UCSD-AML1 (cell line): ENCODE measurements around the gene GGTLC2.
"Not testable (repeated sequence)": the region's sequence is repeated elsewhere in the genome, so short reads cannot be mapped to it uniquely, and the experiment has no call there.

Source experiments
- DNase-seq: peaks from one replicate; lab custom pipeline; 2025; ENCODE audit not compliant: unreplicated experiment; lab: John Stamatoyannopoulos, UW

GGTLC2 gene

DNA sequence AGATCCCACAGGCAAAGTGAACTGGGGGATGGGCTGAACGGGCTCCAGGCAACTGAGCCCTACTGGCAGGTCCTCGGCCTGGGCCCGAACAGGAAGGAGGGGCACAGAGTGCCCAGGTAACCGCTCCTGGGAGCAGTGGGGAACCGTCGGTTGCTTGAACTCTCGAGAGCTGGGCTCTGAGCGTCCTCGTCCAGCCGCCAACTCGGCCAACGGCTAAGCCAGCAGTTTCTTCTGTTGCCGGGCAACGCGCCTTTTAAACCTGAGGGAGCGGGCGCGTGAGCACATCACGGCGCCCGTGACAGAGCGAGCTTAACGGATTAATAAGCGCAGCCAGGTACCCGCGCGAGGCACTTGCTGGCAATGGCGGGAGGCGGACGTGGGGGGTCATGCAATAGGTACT, at the start of gene GGTLC2:
GGTLC2 (plus strand) TSS at position 301 of the 400 bp plus-strand sequence. CDS start 1,732 bp downstream, outside the sequence.
- DNase-seq, result not testable (repeated sequence)

GRCh38 chr22:22595001-22595835, 49.2 kb upstream of the GGTLC2 start:
- no peak for DNase-seq

DNA sequence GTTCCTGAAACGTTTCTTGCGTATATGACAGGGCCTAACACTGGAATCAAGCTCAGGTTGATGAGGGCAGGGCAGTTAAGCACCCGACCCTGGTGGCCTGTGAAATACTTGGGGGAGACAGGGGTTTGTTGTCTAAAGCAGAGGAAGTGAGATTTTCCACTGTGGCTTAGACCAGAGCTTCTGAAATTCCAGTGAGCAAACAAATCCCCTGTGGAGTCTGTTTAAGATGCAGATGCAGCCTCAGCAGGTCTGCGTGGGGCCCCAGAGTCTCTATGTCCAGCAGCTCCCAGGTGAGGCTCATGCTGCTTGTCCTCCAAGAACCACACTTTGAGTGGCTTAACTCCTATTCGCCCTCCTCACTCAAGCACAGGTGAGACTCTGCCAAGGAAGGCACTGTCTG, 46.3 kb upstream of the GGTLC2 start:
- DNase-seq, result no peak

GRCh38 chr22:22599248-22599647, 45.2 kb upstream of the GGTLC2 start:
- DNase-seq, result no peak

DNA sequence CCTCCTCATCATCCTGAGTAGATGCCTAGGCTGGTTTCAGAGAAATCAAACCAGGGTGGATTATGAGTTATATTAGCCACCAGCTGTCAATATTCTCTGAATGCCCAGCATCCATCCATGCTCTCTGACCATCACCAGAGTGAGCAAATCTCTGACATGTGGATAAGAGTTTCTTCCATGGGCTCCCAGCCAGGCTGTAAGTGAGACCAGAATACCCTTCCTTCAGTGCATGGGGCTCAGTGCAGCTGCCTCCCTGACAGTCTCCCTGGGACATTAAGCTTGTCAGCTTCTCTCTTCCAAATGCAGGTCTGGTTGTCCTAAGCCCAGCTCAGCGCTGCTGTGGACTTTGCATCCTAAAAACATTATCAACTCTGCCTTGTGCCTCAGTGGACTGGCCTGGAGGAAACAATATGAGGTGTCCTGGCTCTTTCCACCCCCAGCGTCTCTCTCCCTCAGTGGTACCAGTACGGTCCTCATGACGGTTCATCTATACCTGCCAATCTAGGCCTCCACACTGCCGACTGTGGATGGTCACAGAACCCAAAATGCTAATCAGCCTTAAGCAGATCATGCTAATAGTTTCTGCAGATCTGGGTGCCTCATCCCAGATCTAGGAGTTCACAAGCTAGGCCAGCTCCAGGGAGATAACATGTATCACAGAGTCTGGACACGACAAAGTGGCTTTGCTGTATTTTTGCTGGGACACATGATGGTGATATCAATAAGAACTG, 43.7 kb upstream of the GGTLC2 start:
- no peak for DNase-seq

DNA sequence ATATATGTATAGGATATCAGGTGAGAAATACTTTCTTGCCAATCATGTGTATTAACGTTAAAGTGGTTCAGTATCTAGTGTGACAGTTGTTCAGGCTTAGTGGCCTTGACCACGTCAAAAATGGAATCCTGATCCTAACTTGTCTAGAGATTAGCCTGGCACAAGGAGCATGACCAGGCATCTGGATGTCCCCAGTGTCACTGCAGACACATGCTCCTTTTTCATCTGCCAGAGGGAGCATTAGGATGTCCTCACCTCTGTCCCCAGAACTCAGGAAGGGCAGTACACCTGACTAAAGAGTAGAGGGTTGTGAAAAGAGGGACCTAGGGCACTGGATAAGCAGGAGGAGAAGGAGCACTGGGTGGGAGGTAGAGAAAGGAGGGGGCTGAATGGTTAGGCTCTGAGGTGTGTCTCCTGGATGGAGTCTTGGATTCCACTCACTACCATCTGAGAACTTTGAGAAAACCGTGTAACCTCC, 40.9 kb upstream of the GGTLC2 start:
- DNase-seq, result no peak

DNA sequence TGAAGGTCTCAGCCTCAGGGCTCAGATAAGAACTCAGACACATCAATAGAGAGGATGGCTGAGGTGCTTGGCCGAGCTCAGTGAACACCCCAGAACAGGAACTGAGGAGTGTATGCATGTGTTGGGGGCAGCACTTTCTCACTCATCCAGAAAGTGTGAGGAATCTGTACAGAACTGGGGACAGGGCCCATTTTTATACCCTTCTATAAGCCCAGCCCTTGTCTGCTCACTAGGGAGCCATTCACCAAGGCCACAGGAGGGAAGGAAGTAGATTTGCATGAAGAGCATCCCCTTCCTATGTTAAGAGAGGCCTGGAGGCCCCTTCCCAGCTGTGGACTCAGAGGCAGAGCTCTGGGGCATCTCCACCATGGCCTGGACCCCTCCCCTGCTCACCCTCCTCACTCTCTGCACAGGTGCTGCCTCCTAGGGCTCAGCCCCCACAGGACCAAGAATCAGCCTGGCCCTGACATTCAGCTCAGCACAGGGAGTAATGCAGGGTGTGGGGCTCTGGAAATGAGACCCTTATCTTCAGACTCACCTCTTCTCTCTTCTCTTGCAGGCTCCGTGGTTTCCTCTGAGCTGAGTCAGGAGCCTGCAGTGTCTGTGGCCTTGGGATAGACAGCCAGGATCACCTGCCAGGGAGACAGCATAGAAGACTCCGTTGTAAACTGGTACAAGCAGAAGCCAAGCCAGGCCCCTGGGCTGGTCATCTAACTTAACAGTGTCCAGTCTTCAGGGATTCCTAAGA, 39.9 kb upstream of the GGTLC2 start:
- DNase-seq, result no peak

DNA sequence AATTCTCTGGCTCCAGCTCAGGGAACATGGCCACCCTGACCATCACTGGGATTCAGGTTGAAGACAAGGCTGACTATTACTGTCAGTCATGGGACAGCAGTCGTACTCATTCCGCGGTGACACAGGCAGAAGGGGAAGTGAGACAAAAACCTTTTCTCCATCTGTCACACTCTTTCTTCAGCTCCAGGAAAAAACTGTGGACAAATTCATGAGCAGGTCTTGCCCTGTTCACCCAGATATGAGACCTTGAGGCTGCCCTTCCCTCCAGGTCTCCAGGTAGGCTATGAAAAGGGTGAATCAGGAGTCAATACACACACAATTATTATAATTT, 39.4 kb upstream of the GGTLC2 start:
- no peak for DNase-seq

- DNase-seq, result not testable (repeated sequence)
Measured at GRCh38 chr22:22608022-22608421, 36.4 kb upstream of the GGTLC2 start.

DNA sequence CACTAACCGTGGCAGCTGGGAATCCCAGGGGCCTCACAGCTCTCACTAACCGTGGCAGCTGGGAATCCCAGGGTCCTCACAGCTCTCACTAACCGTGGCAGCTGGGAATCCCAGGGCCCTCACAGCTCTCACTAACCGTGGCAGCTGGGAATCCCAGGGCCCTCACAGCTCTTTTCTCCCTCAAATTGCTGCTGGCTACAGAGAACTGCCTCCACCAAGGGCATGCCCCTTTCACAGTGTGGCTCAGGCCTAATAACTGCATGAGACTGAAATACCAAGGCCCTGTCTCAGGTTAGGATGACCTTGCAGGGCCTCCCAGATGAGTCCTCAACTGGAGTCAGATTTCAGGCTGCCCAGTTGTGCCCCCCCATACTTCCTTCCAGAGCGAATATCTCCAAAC, 35.1 kb upstream of the GGTLC2 start:
- DNase-seq, result no peak

DNA sequence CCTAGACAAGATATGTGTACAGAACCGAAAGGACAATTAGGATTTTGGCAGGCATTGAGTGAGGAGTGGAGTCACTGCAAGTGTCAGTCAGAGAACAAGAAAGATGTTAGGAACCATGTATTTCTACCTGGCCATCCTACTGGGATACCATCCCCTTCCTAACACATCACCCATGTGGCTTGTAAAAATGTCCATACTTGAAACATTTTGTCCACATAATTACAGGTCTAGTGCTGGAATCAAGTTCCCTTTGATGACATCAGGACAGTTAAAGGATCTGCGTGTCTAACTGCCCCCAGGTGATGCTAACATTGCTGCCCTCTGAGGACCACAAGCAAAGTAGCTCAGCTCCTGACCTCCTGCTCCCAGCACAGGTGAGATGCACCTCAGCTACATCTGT, 31.9 kb upstream of the GGTLC2 start:
- DNase-seq, result no peak

DNA sequence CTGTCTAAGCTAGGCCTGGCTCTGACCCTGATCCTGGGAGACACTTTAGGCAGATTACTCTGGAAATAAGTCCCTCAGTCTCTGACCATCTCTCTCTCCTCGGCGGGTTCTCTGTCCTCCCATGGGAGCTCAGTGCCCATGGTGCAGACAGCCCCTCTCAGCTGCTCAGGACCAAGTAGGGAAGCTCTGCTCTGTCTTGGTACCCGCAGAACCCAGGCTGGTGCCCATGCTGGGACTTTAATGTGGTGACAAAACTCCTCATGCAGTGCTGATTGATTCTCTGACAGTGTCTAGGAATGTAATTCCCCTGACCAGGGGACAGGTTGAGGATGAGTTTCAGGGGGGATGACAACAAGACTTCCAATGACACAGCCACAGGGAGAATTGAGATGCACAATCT, 30.3 kb upstream of the GGTLC2 start:
- no peak for DNase-seq

DNA sequence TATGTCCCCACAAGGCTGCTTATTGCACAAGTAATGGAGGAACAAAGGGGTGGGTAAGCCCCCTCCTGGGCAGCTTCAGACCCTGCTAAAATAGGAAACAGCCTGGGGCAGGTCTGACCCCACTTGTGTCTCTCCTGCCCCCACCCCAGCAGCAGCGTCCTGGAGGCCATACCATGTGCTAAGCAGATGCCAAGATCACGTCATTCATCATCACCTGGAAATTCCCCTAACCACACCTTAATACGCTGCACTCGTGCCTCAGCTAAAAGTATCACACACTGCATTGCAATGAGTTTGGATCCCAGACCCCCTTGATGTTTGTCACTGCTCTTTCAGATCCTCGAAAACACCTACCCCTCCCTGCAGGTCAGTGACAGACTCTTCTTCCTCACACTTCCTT, 27.8 kb upstream of the GGTLC2 start:
- no peak for DNase-seq

DNA sequence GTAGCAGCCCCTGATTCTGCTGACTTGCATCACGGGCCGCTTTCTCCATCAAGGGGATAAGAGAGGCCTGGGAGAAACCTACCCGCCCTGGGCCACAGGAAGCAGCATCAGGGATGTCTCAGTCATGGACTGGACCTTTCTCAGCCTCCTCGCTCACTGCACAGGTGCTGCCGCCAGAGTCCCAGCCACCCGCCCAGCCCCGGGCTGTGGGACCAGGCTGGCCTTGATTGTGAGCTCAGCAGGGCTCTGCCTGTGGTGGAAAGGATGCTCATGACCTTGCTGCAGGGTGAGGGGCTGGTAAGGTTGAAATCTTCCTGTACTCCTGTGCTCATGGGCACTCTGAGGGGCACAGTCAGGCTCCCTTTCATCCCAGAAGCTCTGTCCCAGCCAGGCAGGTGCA, 26.0 kb upstream of the GGTLC2 start:
- DNase-seq, result no peak

DNA sequence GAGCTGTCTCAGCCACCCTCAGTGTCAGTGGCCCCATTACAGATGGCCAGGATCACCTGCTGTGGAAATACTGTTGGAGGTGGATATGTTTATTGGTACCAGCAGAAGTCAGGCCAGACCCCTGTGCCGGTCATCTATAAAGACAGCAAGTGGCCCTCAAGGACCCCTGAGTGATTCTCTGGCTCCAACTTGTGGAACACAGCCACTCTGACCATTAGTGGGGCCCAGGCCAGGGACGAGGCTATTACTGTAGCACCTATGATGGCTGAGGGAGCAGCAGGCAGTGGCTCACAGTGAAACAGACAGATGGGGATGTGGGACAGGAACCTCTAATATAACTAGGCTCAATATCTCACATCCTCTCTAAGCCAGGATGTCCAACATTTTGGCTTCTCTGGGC, 25.5 kb upstream of the GGTLC2 start:
- DNase-seq, result no peak

DNA sequence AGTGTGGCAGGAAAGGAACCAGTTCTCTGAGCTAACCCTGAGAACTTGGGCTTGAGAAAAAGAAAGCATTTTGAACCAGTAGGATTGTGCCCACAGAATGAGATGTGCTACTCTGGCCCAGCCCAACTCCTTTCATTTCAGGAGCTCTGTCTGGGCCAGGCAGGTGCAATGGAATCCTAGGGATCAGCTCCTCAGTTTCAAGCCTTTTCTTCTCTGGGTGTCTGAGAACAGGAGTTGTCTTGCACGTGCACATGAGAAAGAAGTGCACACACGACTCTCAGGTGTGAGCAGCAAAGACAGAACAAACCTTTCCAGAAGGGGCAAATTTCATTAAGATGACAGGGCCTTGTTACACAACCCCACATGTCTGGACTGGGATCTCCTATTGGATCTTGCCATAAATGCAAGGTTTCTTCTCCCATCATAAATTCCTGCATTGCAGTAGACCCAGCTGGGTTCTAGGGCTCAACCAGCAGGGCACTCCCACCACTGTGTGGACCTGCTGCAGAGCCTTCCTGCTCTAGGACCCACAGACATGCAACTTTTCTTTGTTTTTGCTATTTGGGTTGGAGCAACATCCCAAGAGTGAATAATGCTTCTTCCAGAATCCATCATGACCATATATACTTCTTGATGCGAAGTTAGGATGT, 24.5 kb upstream of the GGTLC2 start:
- DNase-seq, result no peak

- DNase-seq, result not testable (repeated sequence)
Measured at GRCh38 chr22:22628546-22629495, 15.6 kb upstream of the GGTLC2 start.

- DNase-seq, result not testable (repeated sequence)
Measured at GRCh38 chr22:22631223-22631652, 13.2 kb upstream of the GGTLC2 start.

DNA sequence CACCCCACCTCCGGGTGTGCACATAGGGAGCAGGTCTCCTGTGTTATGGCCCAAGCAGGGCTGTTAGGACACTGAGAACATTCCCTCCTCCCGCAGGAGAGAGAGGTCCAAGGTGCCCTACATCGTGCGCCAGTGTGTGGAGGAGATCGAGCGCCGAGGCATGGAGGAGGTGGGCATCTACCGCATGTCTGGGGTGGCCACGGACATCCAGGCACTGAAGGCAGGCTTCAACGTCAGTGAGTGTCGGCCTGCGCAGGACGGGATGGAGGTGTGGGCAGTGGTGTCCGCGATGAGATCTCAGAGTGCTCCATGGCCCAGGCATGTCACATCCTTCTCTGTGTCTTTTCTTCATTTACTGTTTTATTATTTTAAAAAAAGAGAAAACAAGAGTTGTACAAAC, 12.2 kb upstream of the GGTLC2 start:
- DNase-seq, result not testable (repeated sequence)

DNA sequence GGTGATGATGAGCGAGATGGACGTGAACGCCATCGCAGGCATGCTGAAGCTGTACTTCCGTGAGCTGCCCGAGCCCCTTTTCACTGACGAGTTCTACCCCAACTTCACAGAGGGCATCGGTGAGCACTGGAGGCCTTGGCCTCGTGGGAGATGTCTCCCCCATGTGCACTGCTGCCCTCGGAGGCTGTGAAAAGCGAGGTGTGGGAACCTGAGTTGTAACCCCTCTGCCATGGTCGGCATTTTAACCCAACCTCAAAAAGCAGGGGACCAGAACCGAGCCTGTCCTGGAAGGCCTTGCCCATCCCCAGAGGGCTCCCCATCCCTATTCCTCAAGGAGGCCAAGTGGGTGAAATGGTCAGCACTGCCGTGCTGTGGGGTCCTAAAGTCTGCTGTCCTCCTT, 10.9 kb upstream of the GGTLC2 start:
- DNase-seq, result not testable (repeated sequence)
